Sigmoid colon (tissue), 4 donors: ENCODE data around the gene NUBP2.

ENCODE experiments used
- CTCF ChIP-seq, 4 experiments: fragments of 450-650 bp in 3 of 4; fragments of 200-600 bp in 1 of 4; IDR thresholded peaks; one replicate each; pipeline ENCODE4 v1.5.1; 2016 to 2019; ENCODE audit warnings: antibody characterized with exemption in 4 of 4, mild to moderate bottlenecking in 3 of 4, moderate library complexity in 2 of 4
- EP300 ChIP-seq, 4 donors: sonication (generic); formaldehyde crosslinking; IDR thresholded peaks; one replicate each; pipeline ENCODE4 v1.6.1; 2017; ENCODE audit warnings: antibody characterized with exemption in 4 of 4

- TF ChIP-seq CTCF (IDR thresholded peaks at IDR 0.05): no peak
- no peak for TF ChIP-seq EP300 (IDR thresholded peaks at IDR 0.05)
These were observed 16.5 kb upstream of the NUBP2 start for GRCh38 chr16:1766231-1766630.
